KOPT-K1 (cell line): ENCODE results near the gene NSD2.
"Not testable (repeated sequence)": the region's sequence is repeated elsewhere in the genome, so short reads cannot be mapped to it uniquely, and the experiment has no call there.

ENCODE experiments used
- H3K27ac ChIP-seq: fragments of 200-600 bp; sonication (generic); 2 replicates; pipeline ENCODE4 v1.5.1; 2016; ENCODE audit warnings: antibody characterized with exemption, mild to moderate bottlenecking, low read depth, low read length; ENCODE audit not compliant: poor library complexity, severe bottlenecking
- H3K36me3 ChIP-seq: fragments of 200-600 bp; sonication (generic); 2 replicates; pipeline ENCODE4 v1.5.1; 2017; ENCODE audit warnings: antibody characterized with exemption, mild to moderate bottlenecking, low read length, moderate library complexity; ENCODE audit not compliant: insufficient read depth
- H3K9me3 ChIP-seq: fragments of 200-600 bp; sonication (generic); 2 replicates; pipeline ENCODE4 v1.5.1; 2017; ENCODE audit warnings: antibody characterized with exemption, low read length, mild to moderate bottlenecking; ENCODE audit not compliant: insufficient read depth, poor library complexity, severe bottlenecking

Gene NSD2

GRCh38 chr4:1834047-1834775, 37.0 kb upstream of the NSD2 start:
- H3K36me3 ChIP-seq, result peaks cover 80% of the 10 kb centered on the region
- peak overlapping the region; percentile 98 for H3K27ac ChIP-seq
- H3K9me3 ChIP-seq, result no peaks in the 10 kb centered on the region

DNA sequence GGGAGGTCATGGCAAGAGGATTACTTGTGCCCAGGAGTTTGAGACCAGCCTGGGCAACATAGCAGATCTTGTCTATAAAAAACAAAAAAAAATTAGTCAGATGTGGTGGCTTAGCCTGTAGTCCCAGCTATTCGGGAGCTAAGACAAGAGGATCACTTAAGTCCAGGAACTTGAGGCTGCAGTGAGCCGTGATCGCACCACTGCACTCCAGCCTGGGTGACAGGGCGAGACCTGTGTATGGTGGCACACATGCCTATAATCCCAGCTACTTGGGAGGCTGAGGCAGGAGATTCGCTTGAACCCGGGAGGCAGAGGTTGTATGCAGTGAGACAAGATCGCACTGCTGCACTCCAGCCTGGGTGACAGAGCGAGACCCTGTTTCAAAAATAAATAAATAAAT, 35.4 kb upstream of the NSD2 start:
- peak overlapping the region; percentile 98 for H3K27ac ChIP-seq
- peaks cover 94% of the 10 kb centered on the region for H3K36me3 ChIP-seq
- H3K9me3 ChIP-seq, result not testable (repeated sequence)

- peak overlapping the region; percentile 13 for H3K27ac ChIP-seq
- no peaks in the 10 kb centered on the region for H3K9me3 ChIP-seq
- H3K36me3 ChIP-seq, result peaks cover 96% of the 10 kb centered on the region
Observed at GRCh38 chr4:1836650-1837049, 34.5 kb upstream of the NSD2 start.

DNA sequence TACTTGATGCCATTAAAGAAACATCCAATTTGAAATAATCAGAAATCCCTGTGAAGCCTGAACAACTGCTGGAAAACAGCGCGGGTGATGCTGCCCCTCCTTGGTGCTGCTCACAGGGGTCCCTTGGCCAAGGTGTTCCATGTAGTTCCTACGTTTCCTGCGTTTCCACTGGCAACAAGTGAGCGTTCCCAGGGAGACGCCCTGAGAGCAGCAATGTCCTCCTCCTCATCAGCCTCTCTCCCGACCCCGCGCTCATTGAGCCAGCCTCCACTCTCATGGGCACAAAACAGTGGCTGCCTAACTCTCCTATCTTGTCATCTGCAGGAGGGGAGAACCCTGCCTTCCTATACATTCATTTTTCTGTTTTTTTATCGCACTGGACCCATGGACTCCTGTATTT, 34.1 kb upstream of the NSD2 start:
- Histone ChIP-seq H3K36me3 (peaks cover 96% of the 10 kb centered on the region), H3K27ac (no peak overlapping the region), H3K9me3 (no peaks in the 10 kb centered on the region)

DNA sequence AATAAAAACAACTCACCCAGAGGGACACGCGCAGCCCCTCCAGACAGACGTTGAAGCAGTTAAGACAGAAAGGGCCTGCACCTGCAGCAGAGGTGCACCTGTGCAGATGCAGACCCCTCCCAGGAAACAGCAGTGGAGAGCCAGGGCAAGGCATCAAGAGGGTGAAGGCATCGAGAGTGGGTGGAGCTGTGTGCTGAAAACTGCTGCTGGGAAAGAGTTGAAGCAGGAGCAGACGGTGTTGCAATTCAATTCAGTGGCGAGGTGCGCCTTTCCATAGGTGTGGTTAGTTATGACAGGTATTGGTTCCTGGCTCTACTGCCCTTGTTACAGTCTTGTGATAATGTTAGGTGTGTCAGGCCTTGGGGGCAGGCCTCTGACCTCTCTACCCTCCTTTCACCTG, 31.9 kb upstream of the NSD2 start:
- H3K36me3 ChIP-seq, result peaks cover 96% of the 10 kb centered on the region
- H3K9me3 ChIP-seq, result no peaks in the 10 kb centered on the region
- H3K27ac ChIP-seq, result peak overlapping the region; percentile 62

DNA sequence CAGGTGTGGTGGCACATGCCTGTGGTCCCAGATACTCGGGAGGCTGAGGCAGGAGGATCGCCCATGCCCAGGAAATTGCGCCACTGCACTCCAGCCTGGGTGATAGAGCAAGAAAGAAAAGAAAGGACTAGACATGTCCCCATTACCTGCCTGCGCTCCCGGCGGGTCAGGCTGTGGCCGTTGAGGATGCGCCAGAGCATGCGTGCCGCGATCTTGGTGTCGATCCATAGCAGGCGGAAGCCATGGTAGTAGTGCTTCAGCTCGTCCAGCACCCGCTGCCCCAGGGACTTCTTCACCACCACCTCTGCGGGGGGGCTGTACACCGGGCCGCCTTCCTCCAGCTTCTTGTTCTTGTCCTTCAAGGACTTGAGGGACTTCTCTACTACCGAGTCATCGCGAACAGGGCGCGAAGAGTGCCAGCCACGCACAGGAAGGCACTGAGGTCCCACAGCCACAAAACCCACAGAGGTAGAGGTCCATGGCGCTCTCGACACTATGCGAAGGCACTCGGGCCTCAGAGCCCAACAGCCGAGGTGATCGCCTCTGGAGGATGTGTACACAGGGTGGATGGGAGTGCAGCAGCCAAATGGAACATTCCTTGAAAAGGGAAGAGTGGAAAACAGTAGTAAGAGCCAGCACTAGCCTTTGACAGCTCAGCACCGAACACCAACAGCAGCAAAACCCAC, 29.8 kb upstream of the NSD2 start:
- H3K36me3 ChIP-seq, result peaks cover 97% of the 10 kb centered on the region
- H3K27ac ChIP-seq, result peak overlapping the region; percentile 61
- no peaks in the 10 kb centered on the region for H3K9me3 ChIP-seq

DNA sequence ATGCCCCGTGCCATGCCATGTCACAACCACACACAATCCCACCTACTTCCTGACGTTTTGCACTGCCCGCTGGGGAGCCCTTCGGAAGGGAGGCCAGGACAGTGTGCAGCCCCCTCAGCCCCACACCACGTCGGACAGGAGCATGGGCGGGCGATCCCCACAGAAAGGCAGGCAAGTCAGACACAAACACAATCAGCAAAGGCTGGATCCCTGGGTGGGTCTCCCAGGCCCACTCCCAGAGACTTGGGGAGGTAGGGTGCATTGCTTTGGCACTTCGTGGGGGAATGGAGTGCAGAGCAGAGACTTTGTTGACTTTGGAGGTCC, 29.3 kb upstream of the NSD2 start:
- Histone ChIP-seq H3K36me3 (peaks cover 97% of the 10 kb centered on the region), H3K9me3 (no peaks in the 10 kb centered on the region)

DNA sequence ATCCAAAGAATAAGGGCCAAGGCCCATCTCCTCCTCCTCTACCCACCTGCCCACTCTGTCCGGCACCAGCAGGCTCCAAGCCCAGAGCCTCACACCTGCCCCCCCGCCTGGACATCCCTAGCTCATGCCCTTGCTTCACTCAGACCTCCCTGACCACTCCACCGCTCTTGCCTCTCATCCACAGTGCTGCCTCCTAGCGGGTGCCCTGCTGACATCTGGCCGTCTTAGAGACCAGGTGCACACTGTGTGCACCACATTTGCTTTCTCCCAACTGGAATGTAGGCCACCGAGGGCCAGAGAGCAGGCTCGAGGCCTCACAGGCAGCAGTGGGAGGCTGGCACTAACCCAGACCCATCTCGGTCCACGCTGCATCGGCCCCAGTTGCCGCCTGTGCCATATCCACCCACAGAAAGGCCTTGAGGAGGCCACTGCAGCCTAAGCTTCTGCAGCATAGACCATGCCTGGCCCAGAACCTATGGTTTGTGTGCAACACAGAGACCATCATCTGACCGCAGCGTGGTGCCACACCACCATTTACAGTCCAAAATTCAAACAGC, 28.8 kb upstream of the NSD2 start:
- Histone ChIP-seq H3K9me3 (no peaks in the 10 kb centered on the region), H3K27ac (peak overlapping the region; percentile 61), H3K36me3 (peaks cover 97% of the 10 kb centered on the region)

More for the DNA sequence above, 29.3 kb upstream of the NSD2 start:
- H3K27ac ChIP-seq, result peak overlapping the region; percentile 61

DNA sequence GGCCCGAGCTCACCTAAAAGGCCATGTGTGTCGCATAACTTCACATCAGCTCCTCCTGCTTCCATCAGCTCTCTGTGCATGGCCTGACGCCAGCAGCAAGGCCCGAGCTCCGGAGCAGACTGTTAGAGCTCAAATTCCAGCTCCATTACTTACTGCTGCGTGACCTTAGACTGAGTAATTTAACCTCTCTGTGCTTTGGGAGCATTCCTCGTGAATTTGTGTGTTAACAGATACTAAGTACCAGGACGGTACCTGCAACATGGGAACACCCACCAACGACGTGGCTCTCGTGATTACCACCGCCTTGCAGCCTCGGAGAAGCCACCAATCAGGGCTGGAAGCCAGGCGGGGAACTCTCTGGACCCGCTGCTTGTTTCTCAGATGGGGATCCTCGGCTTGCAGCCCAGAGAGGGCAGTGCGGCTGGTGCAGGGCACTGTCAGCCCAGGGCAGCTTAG, 28.2 kb upstream of the NSD2 start:
- H3K27ac ChIP-seq, result peak overlapping the region; percentile 61
- peaks cover 96% of the 10 kb centered on the region for H3K36me3 ChIP-seq
- no peaks in the 10 kb centered on the region for H3K9me3 ChIP-seq

DNA sequence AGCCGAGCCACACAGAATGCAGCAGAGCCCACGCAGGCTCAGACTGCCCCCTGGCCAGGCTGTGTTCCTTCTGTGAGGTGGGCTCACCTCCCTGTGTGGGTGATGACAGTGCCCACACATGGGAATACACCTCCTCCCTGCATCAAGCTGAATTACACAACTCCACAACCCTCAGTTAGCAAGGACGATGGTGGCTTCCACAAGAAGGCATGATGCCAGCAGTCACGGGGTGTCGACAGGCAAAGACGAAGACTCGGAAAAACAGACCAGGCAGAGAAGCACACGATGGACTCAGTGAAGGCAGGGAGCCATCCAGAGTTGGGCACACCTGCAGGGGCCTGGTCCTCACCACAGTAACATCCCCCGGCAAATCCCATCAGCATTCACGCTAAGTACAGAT, 27.3 kb upstream of the NSD2 start:
- H3K9me3 ChIP-seq, result no peaks in the 10 kb centered on the region
- peaks cover 97% of the 10 kb centered on the region for H3K36me3 ChIP-seq
- H3K27ac ChIP-seq, result no peak overlapping the region

DNA sequence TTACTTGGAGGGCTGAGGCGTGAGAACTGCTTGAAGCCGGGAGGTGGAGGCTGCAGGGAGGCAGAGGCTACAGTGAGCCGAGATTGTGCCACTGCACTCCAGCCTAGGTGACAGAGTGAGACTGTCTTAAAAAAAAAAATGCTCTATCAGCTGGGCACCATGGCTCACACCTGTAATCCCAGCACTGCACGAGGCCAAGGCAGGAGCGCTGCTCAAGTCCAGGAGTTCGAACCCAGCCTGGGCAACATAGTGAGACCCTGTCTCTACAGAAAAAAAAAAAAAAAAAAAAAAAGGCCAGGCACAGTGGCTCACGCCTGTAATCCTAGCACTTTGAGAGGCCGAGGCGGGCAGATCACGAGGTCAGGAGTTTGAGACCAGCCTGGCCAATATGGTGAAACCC, 26.6 kb upstream of the NSD2 start:
- not testable (repeated sequence) for H3K9me3 ChIP-seq, H3K27ac ChIP-seq
- H3K36me3 ChIP-seq, result peaks cover 91% of the 10 kb centered on the region

DNA sequence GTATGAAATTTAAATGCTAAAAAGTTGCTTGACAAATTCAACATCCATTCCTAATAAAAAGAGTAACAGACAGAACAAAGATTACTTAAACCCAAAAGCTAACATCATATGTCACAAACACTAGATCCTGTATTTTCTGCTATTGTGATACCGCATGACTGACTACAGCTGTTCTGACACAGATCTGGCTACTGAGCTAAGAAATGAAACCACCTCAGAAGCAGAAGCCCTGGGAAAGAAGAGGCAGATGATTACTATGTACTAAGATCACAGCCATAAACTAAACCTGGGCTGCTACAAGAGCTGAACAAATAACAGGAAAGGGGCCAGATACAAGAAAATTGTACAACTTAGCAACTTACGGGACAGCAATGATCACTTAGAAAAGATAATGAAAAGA, 24.6 kb upstream of the NSD2 start:
- peaks cover 80% of the 10 kb centered on the region for H3K36me3 ChIP-seq
- no peaks in the 10 kb centered on the region for H3K9me3 ChIP-seq
- H3K27ac ChIP-seq, result peak overlapping the region; percentile 8

- Histone ChIP-seq H3K27ac (peak overlapping the region; percentile 37), H3K9me3 (no peaks in the 10 kb centered on the region), H3K36me3 (peaks cover 64% of the 10 kb centered on the region)
Observed at GRCh38 chr4:1850276-1850675, 20.9 kb upstream of the NSD2 start.

- Histone ChIP-seq H3K27ac (peak overlapping the region; percentile 44), H3K36me3 (peaks cover 56% of the 10 kb centered on the region), H3K9me3 (no peaks in the 10 kb centered on the region)
Observed at GRCh38 chr4:1851160-1851559, 20.0 kb upstream of the NSD2 start.

- H3K27ac ChIP-seq, result peak overlapping the region; percentile 44
- H3K9me3 ChIP-seq, result no peaks in the 10 kb centered on the region
- H3K36me3 ChIP-seq, result peaks cover 49% of the 10 kb centered on the region
Observed at GRCh38 chr4:1851575-1852410, 19.4 kb upstream of the NSD2 start.
